Caco-2 (cell line): ENCODE data around the gene MAGED2. TPM values are rescaled to one million over a fixed set of nuclear protein-coding genes. Genes with fewer than 3 reads are reported as not detected.
A peak's percentile ranks its signal among the peaks of the same experiment; 100 is the strongest.

Experiments
- BruUV-seq: library from RNA; stranded (reverse); fragments of 400-500 nt; replicated peaks from 2 replicates; lab custom pipeline; 2021; lab: Mats Ljungman, UMichigan
- CTCF ChIA-PET: fragments of 300-600 bp; sonication (Branson Sonifier 250); formaldehyde crosslinking; loops from one replicate; lab custom pipeline; 2022; ENCODE audit warnings: antibody characterized with exemption; lab: Charles Lee
- POLR2A ChIA-PET: fragments of 300-600 bp; sonication (Branson Sonifier 250); formaldehyde crosslinking; loops from one replicate; lab custom pipeline; 2022; ENCODE audit warnings: antibody characterized with exemption; lab: Charles Lee
- DNase-seq, 2 experiments: peaks; one replicate each; pipeline versions ENCODE4 v3.0.0 to v3.0.0-alpha.2; 2020 to 2022
- H3K27me3 ChIP-seq: replicated peaks from 2 replicates; pipeline ENCODE4 v1.6.0; 2011; ENCODE audit warnings: low read length; ENCODE audit not compliant: control insufficient read depth, insufficient read depth
- H3K36me3 ChIP-seq: 2 replicates; pipeline ENCODE4 v1.5.1; 2011; ENCODE audit warnings: low read length; ENCODE audit not compliant: control insufficient read depth, insufficient read depth
- H3K4me1 ChIP-seq: fragments of 250-450 bp; sonication (Bioruptor Pico); 2 replicates; pipeline ENCODE4 v1.5.1; 2020; ENCODE audit warnings: mild to moderate bottlenecking
- H3K4me3 ChIP-seq: 2 replicates; pipeline ENCODE4 v1.5.1; 2011; ENCODE audit warnings: low read depth, mild to moderate bottlenecking, control low read depth, low read length
- H3K9me3 ChIP-seq: fragments of 250-450 bp; sonication (Bioruptor Pico); 2 replicates; pipeline ENCODE4 v1.5.1; 2020; ENCODE audit warnings: mild to moderate bottlenecking, moderate library complexity
- H3K27ac Mint-ChIP-seq: one replicate; pipeline ENCODE4 v1.8.0; 2022; ENCODE audit warnings: mixed read lengths; ENCODE audit not compliant: unreplicated experiment
- H3K27me3 Mint-ChIP-seq: one replicate; pipeline ENCODE4 v1.8.0; 2022; ENCODE audit warnings: mixed read lengths; ENCODE audit not compliant: insufficient read depth, unreplicated experiment
- H3K36me3 Mint-ChIP-seq: one replicate; pipeline ENCODE4 v1.8.0; 2022; ENCODE audit warnings: mild to moderate bottlenecking, mixed read lengths; ENCODE audit not compliant: insufficient read depth, unreplicated experiment
- H3K4me1 Mint-ChIP-seq: one replicate; pipeline ENCODE4 v1.8.0; 2022; ENCODE audit warnings: low read depth, mixed read lengths; ENCODE audit not compliant: unreplicated experiment
- H3K4me3 Mint-ChIP-seq: one replicate; pipeline ENCODE4 v1.8.0; 2022; ENCODE audit warnings: mild to moderate bottlenecking, moderate library complexity, mixed read lengths; ENCODE audit not compliant: unreplicated experiment
- H3K9me3 Mint-ChIP-seq: one replicate; pipeline ENCODE4 v1.8.0; 2022; ENCODE audit warnings: mixed read lengths; ENCODE audit not compliant: unreplicated experiment
- CTCF ChIP-seq, 2 experiments: fragments of 200-600 bp in 1 of 2; IDR thresholded peaks; 1 replicate in 1 of 2; 2 replicates in 1 of 2; pipeline versions ENCODE4 v1.5.1 to v1.8.0; 2011 to 2022; ENCODE audit warnings: antibody characterized with exemption in 1 of 2, control low read depth in 1 of 2, inconsistent platforms in 1 of 2, low read depth in 1 of 2, low read length in 1 of 2, mild to moderate bottlenecking in 1 of 2, moderate library complexity in 1 of 2; ENCODE audit not compliant: insufficient read depth in 1 of 2, severe bottlenecking in 1 of 2, unreplicated experiment in 1 of 2
- intact Hi-C: fragments of 100-400 bp; cut with micrococcal nuclease; formaldehyde crosslinking; loops from one replicate; pipeline ENCODE4 v1.10.0; 2022; ENCODE audit not compliant: unreplicated experiment
- total RNA-seq: library from RNA; stranded (reverse); gene quantifications from 2 replicates; pipeline ENCODE4 v1.2.3, GENCODE V29; 2022

MAGED2 gene
- total RNA-seq, 1 experiment from 2014 or later = 103 TPM

GRCh38 chrX:54808109-54808604, 612 bp downstream of the MAGED2 start:
- CTCF ChIA-PET = interaction anchor here (0.6 to 1.7 kb wide), 2 partner anchors 169 to 1833 kb away, joined by 3 to 5 read pairs; no protein-coding TSS in a partner anchor
- Histone ChIP-seq H3K4me1 (peaks cover 13% of the 10 kb centered on the region), H3K27me3 (no peaks in the 10 kb centered on the region), H3K9me3 (no peaks in the 10 kb centered on the region), H3K36me3 (no peaks in the 10 kb centered on the region), H3K4me3 (peak overlapping the region; percentile 64)
- Mint-ChIP-seq H3K9me3 (peaks cover 6% of the 10 kb centered on the region), H3K4me3 (peak overlapping the region; percentile 99), H3K27me3 (peaks cover 3% of the 10 kb centered on the region), H3K27ac (peak overlapping the region; percentile 99), H3K36me3 (peaks cover 20% of the 10 kb centered on the region), H3K4me1 (peaks cover 12% of the 10 kb centered on the region)
- no peak for TF ChIP-seq CTCF (IDR thresholded peaks at IDR 0.05; ENCODE audit: insufficient read depth in 1 of 2, low read depth in 1 of 2, low read length in 1 of 2, severe bottlenecking in 1 of 2, unreplicated experiment in 1 of 2)
- POLR2A ChIA-PET = interaction anchor here (0.6 to 1.5 kb wide), 5 partner anchors 169 to 556 kb away, joined by 3 to 6 read pairs (median 4); partner anchors contain the start of genes APEX2, GNL3L and TSR2
- no peak for DNase-seq
- intact Hi-C loops = loop anchor here (2.0 to 10.0 kb wide), 2 partner anchors 169 to 307 kb away; no protein-coding TSS in a partner anchor
- BruUV-seq = no TSS peak

GRCh38 chrX:54808605-54809483, 1.3 kb downstream of the MAGED2 start:
- Histone ChIP-seq H3K27me3 (no peaks in the 10 kb centered on the region), H3K36me3 (no peaks in the 10 kb centered on the region), H3K4me1 (peaks cover 13% of the 10 kb centered on the region), H3K9me3 (no peaks in the 10 kb centered on the region), H3K4me3 (peak overlapping the region; percentile 64)
- ChIA-PET CTCF (interaction anchor here (0.6 to 1.7 kb wide), 2 partner anchors 169 to 1834 kb away, joined by 3 to 5 read pairs; no protein-coding TSS in a partner anchor), POLR2A (interaction anchor here (0.6 to 1.5 kb wide), 5 partner anchors 169 to 557 kb away, joined by 3 to 6 read pairs (median 4); partner anchors contain the start of genes APEX2, GNL3L and TSR2)
- Mint-ChIP-seq H3K9me3 (peaks cover 6% of the 10 kb centered on the region), H3K36me3 (peaks cover 23% of the 10 kb centered on the region), H3K27ac (peak overlapping the region; percentile 99), H3K27me3 (peaks cover 3% of the 10 kb centered on the region), H3K4me1 (peaks cover 11% of the 10 kb centered on the region), H3K4me3 (peak overlapping the region; percentile 99)
- peak; percentile 93 to 96 for DNase-seq
- TSS peak; percentile 80 for BruUV-seq
- TF ChIP-seq CTCF (IDR thresholded peaks at IDR 0.05; ENCODE audit: insufficient read depth in 1 of 2, low read depth in 1 of 2, low read length in 1 of 2, severe bottlenecking in 1 of 2, unreplicated experiment in 1 of 2) = no peak
- intact Hi-C loops = loop anchor here (2.0 to 10.0 kb wide), 2 partner anchors 170 to 306 kb away; no protein-coding TSS in a partner anchor

- CTCF ChIA-PET = no interaction called here
- Mint-ChIP-seq H3K4me3 (no peak overlapping the region), H3K36me3 (peaks cover 28% of the 10 kb centered on the region), H3K27ac (no peak overlapping the region), H3K27me3 (peaks cover 3% of the 10 kb centered on the region), H3K4me1 (peaks cover 6% of the 10 kb centered on the region), H3K9me3 (peaks cover 6% of the 10 kb centered on the region)
- POLR2A ChIA-PET = no interaction called here
- Histone ChIP-seq H3K4me3 (no peak overlapping the region), H3K4me1 (peaks cover 5% of the 10 kb centered on the region; the same call in 1 of the 2 replicates), H3K9me3 (no peaks in the 10 kb centered on the region), H3K27me3 (no peaks in the 10 kb centered on the region), H3K36me3 (no peaks in the 10 kb centered on the region; the same call in 1 of the 2 replicates)
- no peak for DNase-seq
- no peak for TF ChIP-seq CTCF (IDR thresholded peaks at IDR 0.05; ENCODE audit: insufficient read depth in 1 of 2, low read depth in 1 of 2, low read length in 1 of 2, severe bottlenecking in 1 of 2, unreplicated experiment in 1 of 2)
- intact Hi-C loops = no loop called here
- BruUV-seq = no TSS peak
Observed at GRCh38 chrX:54810532-54810931, 3.0 kb downstream of the MAGED2 start.
